GM18511 (cell line): ENCODE results near the gene ANO3.

Experiments
- ATAC-seq: cut with Tn5 transposase; IDR thresholded peaks from one replicate; pipeline ENCODE4 v1.9.1; 2021; ENCODE audit warnings: mild to moderate bottlenecking, moderate library complexity; ENCODE audit not compliant: unreplicated experiment

Gene ANO3

DNA sequence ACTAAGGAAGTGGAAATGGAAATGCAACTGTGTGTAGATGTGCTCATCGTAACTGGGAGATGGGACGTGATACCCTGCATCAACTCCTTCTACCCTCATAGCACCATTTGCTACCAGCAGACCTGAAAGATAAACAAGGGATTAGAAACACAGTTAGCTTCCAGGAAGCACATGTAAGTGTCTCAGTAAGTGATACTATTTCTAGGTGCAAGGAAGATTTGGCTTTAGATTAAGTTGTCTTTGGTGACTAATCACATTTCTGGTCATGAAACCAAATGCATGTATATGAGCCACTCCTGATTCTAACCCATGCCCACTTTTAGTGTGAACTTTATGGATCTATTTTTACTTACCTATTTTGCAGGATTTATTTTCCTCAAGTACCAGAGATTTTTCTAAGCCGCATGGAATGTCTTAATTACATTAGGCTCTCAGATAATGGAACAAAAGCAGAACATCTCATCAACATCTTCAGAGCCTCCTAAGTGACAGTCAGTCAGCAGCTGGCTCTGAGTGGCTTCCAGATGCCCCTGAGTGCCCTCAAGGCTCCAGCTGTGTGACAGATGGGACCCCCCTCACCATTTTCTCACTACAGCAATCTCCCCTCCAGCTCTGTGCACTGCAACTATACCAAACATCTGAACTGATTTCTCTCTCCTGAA lies 368.8 kb downstream of the ANO3 start:
- ATAC-seq = no peak

- ATAC-seq = no peak
These were observed 370.5 kb downstream of the ANO3 start for GRCh38 chr11:26702406-26702805.

DNA sequence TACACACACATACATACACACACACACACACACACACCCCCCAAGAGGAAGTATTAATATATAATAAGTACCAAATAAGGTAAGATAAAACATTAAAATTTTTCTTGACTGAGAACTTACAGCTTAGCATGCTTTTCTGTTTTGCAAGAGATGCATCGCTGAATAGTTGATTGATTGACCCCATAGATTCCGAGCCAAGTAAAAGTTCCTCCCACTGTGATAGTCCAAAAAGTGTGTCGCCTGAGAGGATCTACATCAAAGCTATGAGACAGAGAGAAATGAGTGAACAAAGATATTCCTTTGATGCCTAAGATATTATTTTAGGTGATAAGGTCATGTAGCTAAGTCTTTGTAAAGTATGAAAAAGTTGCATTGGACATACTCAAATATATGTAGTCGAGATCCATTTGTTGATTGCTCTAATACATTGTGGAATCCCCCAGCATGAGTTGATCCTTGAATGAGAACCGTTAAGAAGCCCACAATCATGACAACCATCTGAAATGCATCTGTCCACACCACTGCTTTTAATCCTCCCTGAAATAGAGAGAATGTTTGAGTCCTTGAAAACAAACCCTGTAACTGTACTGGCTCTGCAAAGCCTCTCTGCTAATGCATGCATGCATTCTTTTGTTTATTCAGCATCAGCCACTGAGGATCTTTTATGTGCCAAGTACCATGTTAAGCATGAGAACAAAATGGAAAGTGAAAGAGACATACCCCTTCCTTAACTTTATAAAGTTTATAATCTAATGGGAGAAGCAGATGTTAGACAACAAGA lies 371.7 kb downstream of the ANO3 start:
- no peak for ATAC-seq

DNA sequence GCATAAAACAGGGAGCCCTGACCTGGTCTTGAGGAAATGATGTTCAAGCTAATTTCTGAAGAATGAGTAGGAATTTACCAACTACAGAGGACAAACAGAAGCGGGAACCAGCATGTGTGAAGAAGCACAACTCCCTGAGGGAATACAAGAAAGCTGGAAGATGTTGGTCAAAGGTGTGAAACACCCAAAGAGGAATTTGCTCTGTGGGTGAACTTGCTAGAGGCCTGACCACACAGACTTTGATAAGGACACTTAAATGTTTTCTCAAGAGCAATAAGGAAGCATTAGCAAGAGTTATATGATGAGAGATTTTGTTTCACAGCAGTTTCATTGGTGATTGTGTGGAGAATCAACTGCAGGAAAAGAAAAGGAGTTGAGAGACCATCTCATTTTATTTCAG lies 372.3 kb downstream of the ANO3 start:
- ATAC-seq = no peak

DNA sequence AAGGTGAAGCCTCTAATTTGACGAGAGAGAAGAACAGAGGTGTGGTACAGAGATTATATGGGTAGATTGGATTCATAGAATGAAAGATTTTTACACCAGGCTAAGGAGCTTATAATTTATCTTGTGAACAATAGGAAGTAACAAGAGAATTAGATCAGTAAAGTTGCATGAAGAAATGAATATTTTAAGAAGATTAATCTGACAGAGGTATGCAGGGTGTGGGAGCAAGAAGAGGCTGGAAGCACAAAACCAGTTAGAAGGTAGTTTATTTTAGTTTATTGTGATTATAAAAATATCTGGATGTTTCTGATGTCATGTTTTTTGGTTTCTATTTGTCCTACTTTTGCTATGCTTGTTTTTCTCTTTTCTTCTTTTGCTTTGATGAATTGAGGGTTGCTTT lies 374.3 kb downstream of the ANO3 start:
- no peak for ATAC-seq

DNA sequence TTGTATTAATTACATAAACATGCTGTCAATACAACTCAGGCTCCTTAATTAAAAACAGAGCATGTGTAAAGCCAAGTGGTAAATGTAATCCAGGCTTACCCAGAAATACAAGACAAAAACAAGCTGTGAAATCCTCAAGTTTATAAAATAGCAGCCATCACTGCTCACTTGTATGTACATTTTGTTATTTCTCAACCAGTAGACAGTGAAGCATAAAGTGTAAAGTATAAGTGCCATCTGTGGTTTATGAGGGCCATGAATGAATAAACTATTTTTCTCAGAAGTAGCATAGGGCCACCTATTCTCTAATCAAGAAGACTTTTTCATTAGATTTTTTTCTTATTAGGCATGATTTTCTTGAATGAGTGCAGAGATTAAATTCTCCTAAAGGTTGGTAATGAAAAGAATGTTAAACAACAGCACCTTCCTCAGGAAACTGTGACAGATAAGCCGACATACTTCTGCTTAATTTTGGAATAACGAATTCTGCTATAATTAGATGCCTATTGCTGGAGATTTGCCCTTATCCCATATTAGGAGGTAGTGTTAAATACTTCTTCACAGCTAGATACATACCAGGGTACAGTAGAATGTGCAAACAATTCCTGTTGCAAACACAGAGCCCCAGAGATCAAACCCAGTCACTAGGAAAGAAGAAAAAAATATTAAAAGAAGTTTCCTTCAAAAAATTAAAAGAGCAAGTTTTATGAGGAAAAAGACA lies 377.0 kb downstream of the ANO3 start:
- no peak for ATAC-seq

GRCh38 chr11:26710489-26710888 lies 378.6 kb downstream of the ANO3 start:
- no peak for ATAC-seq

- ATAC-seq = no peak
These were observed 380.6 kb downstream of the ANO3 start for GRCh38 chr11:26712497-26712896.
